NK-92 treated with Interleukin-12 subunit alpha and Interleukin-12 subunit beta, amount 100 ng/mL, for 24 hours (cell line): ENCODE measurements around the gene LYPD6B.

Experiments
- DNase-seq: peaks from one replicate; lab custom pipeline; 2025; lab: John Stamatoyannopoulos, UW

LYPD6B gene

GRCh38 chr2:149038442-149039212 lies at the start of gene LYPD6B:
Gene LYPD6B, plus strand, starts transcription at chr2:149038699. Its CDS starts 92,250 bp downstream, at chr2:149130949.
- DNase-seq = no peak

GRCh38 chr2:148989882-148990493 lies 48.5 kb upstream of the LYPD6B start:
- no peak for DNase-seq

DNA sequence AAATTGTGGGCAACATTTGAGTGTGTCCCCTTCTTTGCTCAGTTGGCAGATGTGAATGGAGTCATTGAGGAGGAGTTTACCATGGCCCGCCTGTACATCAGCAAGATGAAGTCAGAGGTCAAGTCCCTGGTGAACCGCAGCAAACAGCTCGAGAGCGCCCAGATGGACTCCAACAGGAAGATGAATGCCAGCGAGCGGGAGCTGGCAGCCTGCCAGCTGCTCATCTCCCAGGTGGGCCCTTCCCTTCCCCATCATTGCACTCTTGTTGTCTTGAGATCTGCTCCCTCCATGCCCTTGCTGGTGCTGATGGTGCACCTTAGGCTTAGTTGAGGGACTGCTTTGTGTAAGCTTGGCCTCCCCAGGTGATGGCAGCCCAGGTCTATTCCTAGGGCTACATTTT lies 47.5 kb upstream of the LYPD6B start:
- DNase-seq = no peak

DNA sequence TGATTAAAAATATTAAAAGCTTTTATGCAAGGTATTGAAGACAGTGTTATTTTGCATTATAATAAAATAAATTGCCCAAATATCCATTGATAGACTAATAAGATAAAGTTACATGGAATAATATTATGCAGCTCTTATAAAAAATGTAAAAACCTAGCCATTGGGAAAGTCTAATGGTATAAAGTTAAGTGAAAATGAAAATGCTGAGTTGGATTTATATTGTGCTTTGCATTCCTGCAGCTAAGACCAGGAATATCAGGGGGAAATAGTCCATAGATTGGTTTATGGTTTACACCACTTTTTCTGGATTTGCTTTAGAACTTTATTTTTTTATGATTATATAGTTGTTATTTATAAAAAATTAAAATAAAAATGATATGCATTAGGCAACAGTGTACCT lies 46.1 kb upstream of the LYPD6B start:
- DNase-seq = no peak

DNA sequence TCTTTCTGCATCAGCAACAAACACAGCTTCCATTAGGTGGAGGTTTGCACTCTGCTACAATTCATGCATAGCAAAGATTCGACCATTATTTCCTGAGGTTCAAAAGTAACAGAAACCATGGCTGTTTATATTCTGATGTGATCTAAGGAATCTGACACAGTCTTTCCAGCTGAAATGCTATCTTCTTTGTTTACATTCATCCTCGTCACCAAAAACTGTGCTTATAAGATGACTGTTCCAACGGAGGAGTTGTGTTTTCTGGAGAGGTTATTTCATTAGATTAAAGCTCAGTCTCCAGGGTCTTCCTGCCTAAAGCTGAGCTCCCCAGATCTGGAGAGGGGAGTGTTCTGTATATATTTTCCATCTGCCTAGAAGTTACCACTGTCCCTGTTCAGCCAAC lies 45.1 kb upstream of the LYPD6B start:
- DNase-seq = no peak

DNA sequence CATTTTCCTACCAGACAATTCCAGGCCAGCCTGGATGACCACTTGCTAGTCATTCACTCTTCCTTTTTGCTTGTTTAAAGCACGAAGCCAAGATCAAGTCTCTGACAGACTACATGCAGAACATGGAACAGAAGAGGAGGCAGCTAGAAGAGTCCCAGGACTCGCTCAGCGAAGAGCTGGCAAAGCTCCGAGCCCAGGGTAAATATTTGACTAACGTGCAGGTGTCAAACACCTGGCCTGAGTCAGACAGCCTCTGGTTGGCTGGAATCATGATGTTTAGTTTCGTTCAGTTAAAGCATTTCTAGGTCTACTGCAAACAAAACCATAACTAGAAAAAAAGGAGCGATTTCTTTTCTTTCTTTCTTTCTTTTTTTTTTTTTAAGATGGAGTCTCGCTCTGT lies 44.2 kb upstream of the LYPD6B start:
- DNase-seq = no peak

DNA sequence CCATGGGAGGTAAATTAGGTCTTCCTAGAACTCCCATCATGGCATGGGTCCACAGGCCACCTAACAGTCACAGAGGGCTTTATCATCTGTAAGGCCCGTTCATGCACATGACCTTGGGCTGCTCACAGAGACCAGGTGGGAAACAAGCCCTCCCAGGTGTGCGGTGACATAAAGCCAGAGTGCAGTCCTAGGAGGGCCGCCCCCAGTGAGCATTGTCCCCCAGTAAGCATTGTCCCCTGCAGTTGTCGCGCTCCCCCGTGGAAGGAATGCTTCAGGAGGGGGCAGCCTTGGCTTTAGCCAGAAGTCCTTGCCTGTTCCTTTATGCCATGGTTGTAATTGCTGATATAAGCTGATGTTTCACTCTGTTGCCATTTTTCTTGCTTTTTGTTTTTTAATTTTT lies 41.7 kb upstream of the LYPD6B start:
- no peak for DNase-seq

GRCh38 chr2:148998165-148998830 lies 40.2 kb upstream of the LYPD6B start:
- DNase-seq = no peak

- no peak for DNase-seq
Observed at GRCh38 chr2:148998831-148999200, 39.7 kb upstream of the LYPD6B start.

DNA sequence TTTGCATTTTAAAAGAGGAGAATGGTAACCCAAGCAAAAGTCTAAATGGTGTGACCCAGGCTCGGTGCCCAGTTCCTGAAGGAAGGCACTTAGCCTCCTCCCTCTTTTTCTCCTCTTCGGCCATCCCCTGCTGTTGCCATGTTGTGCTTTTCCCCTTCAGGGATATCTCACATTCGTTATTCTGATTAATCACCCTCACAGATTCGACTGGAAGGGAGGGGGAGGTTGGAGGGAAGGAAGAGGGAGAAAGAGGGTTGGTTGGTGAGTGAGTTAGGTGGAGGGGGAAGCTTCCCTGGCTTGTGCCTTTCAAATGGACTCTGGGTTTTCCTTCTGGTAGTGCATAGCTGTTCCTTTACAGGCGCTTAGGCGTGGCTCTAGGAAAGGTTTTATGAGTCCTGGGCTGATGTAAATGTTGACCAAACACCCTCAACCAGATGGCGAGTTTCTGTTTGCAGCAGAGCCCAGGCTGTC lies 39.0 kb upstream of the LYPD6B start:
- DNase-seq = no peak

GRCh38 chr2:149000158-149000938 lies 38.2 kb upstream of the LYPD6B start:
- DNase-seq = no peak

- no peak for DNase-seq
Observed at GRCh38 chr2:149001496-149001895, 37.0 kb upstream of the LYPD6B start.

DNA sequence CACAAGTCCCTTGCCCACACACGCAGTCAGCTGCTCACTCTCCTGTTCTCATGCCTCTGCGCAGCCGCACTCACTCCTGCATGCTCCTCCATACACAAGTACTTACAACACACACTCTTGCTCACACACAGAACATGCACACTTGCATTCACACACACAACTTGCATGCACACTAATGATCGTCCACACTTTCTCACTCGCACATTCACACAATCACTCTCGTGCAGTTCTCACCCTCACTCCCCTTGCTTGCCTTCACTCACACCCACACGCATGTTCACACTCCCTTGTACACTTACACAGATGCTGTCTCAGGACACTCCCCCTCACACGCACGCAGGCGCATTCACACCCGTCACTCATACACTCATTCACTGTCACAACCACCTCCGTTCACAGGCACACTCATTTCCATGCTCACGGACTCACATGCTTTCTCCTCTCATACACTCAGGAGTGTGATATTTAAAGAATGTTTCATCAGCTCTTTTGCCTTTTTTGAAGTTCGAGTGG lies 36.1 kb upstream of the LYPD6B start:
- DNase-seq = no peak

- no peak for DNase-seq
Observed at GRCh38 chr2:149002891-149003740, 35.4 kb upstream of the LYPD6B start.

- DNase-seq = no peak
Observed at GRCh38 chr2:149004836-149005235, 33.7 kb upstream of the LYPD6B start.

GRCh38 chr2:149005471-149006077 lies 32.9 kb upstream of the LYPD6B start:
- DNase-seq = no peak

GRCh38 chr2:149006883-149007543 lies 31.5 kb upstream of the LYPD6B start:
- DNase-seq = no peak

- DNase-seq = no peak
Observed at GRCh38 chr2:149008381-149008780, 30.1 kb upstream of the LYPD6B start.

DNA sequence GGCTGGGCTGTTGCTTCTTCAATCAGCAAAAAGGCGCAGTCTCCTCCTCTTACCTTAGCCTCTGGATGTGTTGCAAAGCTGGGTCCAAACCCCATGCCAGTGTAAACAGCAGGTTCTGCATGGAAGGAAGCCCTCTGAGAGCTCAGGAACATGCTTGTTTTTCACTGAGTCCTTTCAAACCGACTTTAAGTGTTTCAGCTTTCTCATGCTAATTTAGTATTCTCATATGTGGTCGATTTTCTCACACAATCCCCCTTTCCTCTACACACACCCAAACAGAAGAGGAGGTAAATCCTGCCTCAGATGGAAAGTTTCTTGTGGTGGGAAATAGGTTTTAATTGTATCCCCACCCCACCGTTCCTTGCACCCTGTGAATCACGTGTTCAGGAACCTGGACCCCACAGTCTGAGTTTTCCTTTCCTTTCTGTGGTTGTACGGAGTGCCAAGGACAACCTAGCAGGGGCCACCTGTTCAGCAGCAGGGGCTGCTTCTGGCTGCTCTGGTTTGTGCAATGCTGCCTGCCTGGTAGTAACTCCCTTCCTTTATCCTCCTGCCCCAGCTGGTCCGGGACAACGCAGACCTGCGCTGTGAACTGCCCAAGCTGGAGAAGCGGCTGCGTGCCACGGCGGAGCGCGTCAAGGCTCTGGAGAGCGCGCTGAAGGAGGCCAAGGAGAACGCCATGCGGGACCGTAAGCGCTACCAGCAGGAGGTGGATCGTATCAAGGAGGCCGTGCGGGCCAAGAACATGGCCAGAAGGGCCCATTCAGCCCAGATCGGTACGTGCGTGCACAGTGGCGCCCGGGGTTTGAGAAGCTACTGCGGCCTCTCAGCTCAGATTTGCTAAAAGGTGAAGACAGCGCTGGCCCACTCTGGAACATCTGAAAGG lies 28.7 kb upstream of the LYPD6B start:
- no peak for DNase-seq
